ENCODE results near the gene CACNA1C. TPM values are rescaled to one million over a fixed set of nuclear protein-coding genes. Genes with fewer than 3 reads are reported as not detected.
"Not testable (repeated sequence)": the region's sequence is repeated elsewhere in the genome, so short reads cannot be mapped to it uniquely, and the experiment has no call there.

The CACNA1C gene
- total and polyA plus RNA-seq, 8 donors: 0.31 to 55.8 (median 7.2) TPM

- intact Hi-C loops (cut with DNase I; ENCODE audit: low total_unique reads): no loop called here
- Histone ChIP-seq H3K36me3 (no peaks in the 10 kb centered on the region), H3K4me1 (peaks cover 0 to 23% (median 0%) of the 10 kb centered on the region in 4 donors), H3K9me3 (no peaks in the 10 kb centered on the region), H3K27me3 (no peaks in the 10 kb centered on the region), H3K4me3 (no peak overlapping the region), H3K27ac (peak overlapping the region in 1 of 5 donors; percentile 50)
- TF ChIP-seq POLR2AphosphoS5 (IDR thresholded peaks at IDR 0.05) (no peak), CTCF (IDR thresholded peaks at IDR 0.05) (no peak), EP300 (IDR thresholded peaks at IDR 0.05) (no peak), POLR2A (IDR thresholded peaks at IDR 0.05) (no peak)
- 20 to 50% (median 38%) methylated on average over 3 of the region's 3 CpGs for WGBS, 5 donors
- DNase-seq: no peak
Measured at GRCh38 chr12:2101771-2102170, 49.0 kb downstream of the CACNA1C start.

GRCh38 chr12:2102736-2103135 lies 49.9 kb downstream of the CACNA1C start:
- 71 to 96% (median 91%) methylated on average over 5 of the region's 5 CpGs for WGBS, 5 donors
- DNase-seq; H3K27me3 ChIP-seq; H3K4me3 ChIP-seq; H3K27ac ChIP-seq; H3K36me3 ChIP-seq; intact Hi-C loops (cut with DNase I; ENCODE audit: low total_unique reads); H3K9me3 ChIP-seq: not testable (repeated sequence)
- peaks cover 0 to 20% (median 0%) of the 10 kb centered on the region in 4 donors for H3K4me1 ChIP-seq

GRCh38 chr12:2105387-2105786 lies 52.6 kb downstream of the CACNA1C start:
- DNase-seq; H3K4me1 ChIP-seq; intact Hi-C loops (cut with DNase I; ENCODE audit: low total_unique reads); H3K27ac ChIP-seq; H3K4me3 ChIP-seq; H3K36me3 ChIP-seq; H3K27me3 ChIP-seq; H3K9me3 ChIP-seq: not testable (repeated sequence)
- WGBS, 5 donors: 93 to 98% (median 96%) methylated on average over 10 to 17 of the region's 17 CpGs

GRCh38 chr12:2108166-2108565 lies 55.4 kb downstream of the CACNA1C start:
- TF ChIP-seq EP300 (IDR thresholded peaks at IDR 0.05): no peak
- no peak for TF ChIP-seq CTCF (IDR thresholded peaks at IDR 0.05)
- TF ChIP-seq POLR2A (IDR thresholded peaks at IDR 0.05): no peak
- TF ChIP-seq POLR2AphosphoS5 (IDR thresholded peaks at IDR 0.05): no peak
- Histone ChIP-seq H3K9me3 (no peaks in the 10 kb centered on the region), H3K36me3 (no peaks in the 10 kb centered on the region), H3K27ac (no peak overlapping the region), H3K27me3 (no peaks in the 10 kb centered on the region), H3K4me1 (peaks cover 0 to 33% (median 9%) of the 10 kb centered on the region in 4 donors), H3K4me3 (no peak overlapping the region)
- 91 to 97% (median 92%) methylated on average over 6 to 8 of the region's 8 CpGs for WGBS, 5 donors
- intact Hi-C loops (cut with DNase I; ENCODE audit: low total_unique reads): no loop called here
- DNase-seq: no peak

- DNase-seq: no peak
- 75 to 80% (median 78%) methylated on average over 8 to 10 of the region's 10 CpGs for WGBS, 5 donors
- no peak overlapping the region for H3K4me3 ChIP-seq
- no peak for TF ChIP-seq EP300 (IDR thresholded peaks at IDR 0.05)
- TF ChIP-seq POLR2A (IDR thresholded peaks at IDR 0.05): no peak
- no peak for TF ChIP-seq CTCF (IDR thresholded peaks at IDR 0.05)
- no peak for TF ChIP-seq POLR2AphosphoS5 (IDR thresholded peaks at IDR 0.05)
- peaks cover 0 to 38% (median 9%) of the 10 kb centered on the region in 4 donors for H3K4me1 ChIP-seq
- no peaks in the 10 kb centered on the region for H3K9me3 ChIP-seq
- H3K36me3 ChIP-seq: no peaks in the 10 kb centered on the region
- intact Hi-C loops (cut with DNase I; ENCODE audit: low total_unique reads): no loop called here
- no peak overlapping the region for H3K27ac ChIP-seq
- H3K27me3 ChIP-seq: no peaks in the 10 kb centered on the region
Measured at GRCh38 chr12:2108975-2109671, 56.3 kb downstream of the CACNA1C start.
